ENCODE data around the gene CEP170.
"Not testable (repeated sequence)": the region's sequence is repeated elsewhere in the genome, so short reads cannot be mapped to it uniquely, and the experiment has no call there.

DNA sequence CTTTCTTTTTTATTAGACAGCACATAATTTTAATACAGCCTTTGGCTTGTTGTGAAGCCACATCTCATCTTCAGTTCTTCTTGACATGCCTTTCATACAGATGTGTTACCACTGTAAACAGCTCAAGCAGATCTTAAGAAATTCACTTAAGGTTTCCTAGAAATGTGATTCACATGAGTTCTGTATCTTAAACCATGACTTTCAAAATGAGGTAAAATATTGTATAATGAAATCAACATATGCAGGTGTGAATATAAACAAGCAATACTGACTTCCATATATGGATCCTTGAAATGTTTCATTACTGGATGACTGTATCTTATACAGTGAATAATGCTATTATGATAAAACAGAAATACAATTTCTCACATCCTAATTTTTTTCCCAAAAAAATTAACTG lies 107.7 kb downstream of the CEP170 start:
- TF ChIP-seq, protein P1, sequence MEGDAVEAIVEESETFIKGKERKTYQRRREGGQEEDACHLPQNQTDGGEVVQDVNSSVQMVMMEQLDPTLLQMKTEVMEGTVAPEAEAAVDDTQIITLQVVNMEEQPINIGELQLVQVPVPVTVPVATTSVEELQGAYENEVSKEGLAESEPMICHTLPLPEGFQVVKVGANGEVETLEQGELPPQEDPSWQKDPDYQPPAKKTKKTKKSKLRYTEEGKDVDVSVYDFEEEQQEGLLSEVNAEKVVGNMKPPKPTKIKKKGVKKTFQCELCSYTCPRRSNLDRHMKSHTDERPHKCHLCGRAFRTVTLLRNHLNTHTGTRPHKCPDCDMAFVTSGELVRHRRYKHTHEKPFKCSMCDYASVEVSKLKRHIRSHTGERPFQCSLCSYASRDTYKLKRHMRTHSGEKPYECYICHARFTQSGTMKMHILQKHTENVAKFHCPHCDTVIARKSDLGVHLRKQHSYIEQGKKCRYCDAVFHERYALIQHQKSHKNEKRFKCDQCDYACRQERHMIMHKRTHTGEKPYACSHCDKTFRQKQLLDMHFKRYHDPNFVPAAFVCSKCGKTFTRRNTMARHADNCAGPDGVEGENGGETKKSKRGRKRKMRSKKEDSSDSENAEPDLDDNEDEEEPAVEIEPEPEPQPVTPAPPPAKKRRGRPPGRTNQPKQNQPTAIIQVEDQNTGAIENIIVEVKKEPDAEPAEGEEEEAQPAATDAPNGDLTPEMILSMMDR (IDR thresholded peaks at IDR 0.05), result not testable (repeated sequence)
- not testable (repeated sequence) for TF ChIP-seq POLR2A (IDR thresholded peaks at IDR 0.05)
